Sciatic nerve (tissue), 2 donors: ENCODE measurements around the gene KCNK17. TPM values are rescaled to one million over a fixed set of nuclear protein-coding genes. Genes with fewer than 3 reads are reported as not detected.

ENCODE experiments used
- ATAC-seq: fragments of 200-7000 bp; cut with Tn5 transposase; one replicate; pipeline ENCODE4 v1.9.1; 2020; ENCODE audit warnings: mild to moderate bottlenecking, moderate library complexity
- DNase-seq: peaks from one replicate; pipeline ENCODE4 v3.0.0-alpha.2; 2020; ENCODE audit warnings: low spot score
- intact Hi-C: fragments of 100-400 bp; cut with DNase I; formaldehyde crosslinking; loops from one replicate; pipeline ENCODE4 v1.14.2; 2022
- total RNA-seq: library from RNA; stranded (reverse); fragmentation: NEBNext Ultra II Directional; extraction: Animal tissue kit (Norgen Biotek cat#: 25700); gene quantifications from one replicate; pipeline ENCODE4 v1.2.1, GENCODE V29; 2021
- donor health status: DM: no; HTN: no; CAD: no.
- donor health status: DM: no; HTN: no; CAD: no.

Gene KCNK17, protein sequence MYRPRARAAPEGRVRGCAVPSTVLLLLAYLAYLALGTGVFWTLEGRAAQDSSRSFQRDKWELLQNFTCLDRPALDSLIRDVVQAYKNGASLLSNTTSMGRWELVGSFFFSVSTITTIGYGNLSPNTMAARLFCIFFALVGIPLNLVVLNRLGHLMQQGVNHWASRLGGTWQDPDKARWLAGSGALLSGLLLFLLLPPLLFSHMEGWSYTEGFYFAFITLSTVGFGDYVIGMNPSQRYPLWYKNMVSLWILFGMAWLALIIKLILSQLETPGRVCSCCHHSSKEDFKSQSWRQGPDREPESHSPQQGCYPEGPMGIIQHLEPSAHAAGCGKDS
- 2.6 TPM for total RNA-seq

DNA sequence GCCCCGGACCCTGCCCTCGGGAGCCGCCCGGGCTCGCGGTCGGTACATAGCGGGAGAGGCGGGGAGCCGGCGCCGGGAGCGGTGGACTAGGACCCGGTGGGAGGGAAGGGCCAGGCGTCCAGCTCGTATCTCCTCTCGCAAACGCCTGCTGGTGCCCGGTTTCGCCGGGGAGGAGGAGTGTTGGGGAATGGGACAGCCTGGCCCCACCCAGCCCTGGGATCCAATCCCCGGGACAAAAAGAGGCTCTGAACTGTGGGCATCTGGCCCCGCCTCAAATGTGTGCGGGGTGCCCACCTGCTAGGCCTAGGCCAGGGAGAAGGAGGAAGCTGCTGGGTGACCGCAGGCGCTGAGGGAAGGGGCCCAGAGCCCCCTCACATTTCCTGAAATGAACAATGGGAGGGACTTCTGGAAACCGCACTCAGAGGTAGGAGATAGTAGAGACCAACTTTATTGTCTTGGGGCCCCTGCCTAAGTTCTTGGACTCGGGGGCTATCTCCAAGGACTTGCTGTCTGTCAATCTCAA is at the start of gene KCNK17:
Gene KCNK17 (minus strand): TSS at position 147 of the 523 bp plus-strand sequence. CDS start 99 bp downstream, at position 48.
- ATAC-seq (peak; percentile 25), DNase-seq (no peak)
- intact Hi-C loops = no loop called here

GRCh38 chr6:39363280-39363679 is 49.1 kb upstream of the KCNK17 start:
- DNase-seq (no peak), ATAC-seq (no peak)
- intact Hi-C loops = loop anchor here (5.0 kb wide), 1 partner anchor 529 kb away; no protein-coding TSS in a partner anchor

DNA sequence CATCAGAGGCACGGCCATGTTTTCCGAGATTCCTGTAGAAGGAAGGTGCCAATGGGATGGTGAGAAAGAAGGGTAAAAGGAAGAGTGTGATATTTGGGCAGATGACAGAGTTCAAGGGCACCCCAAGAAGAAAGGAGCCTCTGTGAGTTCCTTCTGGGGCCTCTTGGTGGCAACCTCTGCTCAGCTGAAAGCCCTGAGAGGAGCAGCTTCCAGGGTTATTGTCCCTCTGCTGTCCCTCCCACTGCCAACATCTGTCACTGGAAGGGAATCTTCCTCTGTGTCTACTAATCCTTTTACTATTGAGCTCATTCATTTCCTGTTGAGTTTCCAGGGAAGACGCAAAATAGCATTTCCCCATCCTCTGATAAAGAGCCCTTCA is 48.3 kb upstream of the KCNK17 start:
- ATAC-seq (peak; percentile 79), DNase-seq (no peak)
- intact Hi-C loops = loop anchor here (5.0 kb wide), 1 partner anchor 530 kb away; no protein-coding TSS in a partner anchor

DNA sequence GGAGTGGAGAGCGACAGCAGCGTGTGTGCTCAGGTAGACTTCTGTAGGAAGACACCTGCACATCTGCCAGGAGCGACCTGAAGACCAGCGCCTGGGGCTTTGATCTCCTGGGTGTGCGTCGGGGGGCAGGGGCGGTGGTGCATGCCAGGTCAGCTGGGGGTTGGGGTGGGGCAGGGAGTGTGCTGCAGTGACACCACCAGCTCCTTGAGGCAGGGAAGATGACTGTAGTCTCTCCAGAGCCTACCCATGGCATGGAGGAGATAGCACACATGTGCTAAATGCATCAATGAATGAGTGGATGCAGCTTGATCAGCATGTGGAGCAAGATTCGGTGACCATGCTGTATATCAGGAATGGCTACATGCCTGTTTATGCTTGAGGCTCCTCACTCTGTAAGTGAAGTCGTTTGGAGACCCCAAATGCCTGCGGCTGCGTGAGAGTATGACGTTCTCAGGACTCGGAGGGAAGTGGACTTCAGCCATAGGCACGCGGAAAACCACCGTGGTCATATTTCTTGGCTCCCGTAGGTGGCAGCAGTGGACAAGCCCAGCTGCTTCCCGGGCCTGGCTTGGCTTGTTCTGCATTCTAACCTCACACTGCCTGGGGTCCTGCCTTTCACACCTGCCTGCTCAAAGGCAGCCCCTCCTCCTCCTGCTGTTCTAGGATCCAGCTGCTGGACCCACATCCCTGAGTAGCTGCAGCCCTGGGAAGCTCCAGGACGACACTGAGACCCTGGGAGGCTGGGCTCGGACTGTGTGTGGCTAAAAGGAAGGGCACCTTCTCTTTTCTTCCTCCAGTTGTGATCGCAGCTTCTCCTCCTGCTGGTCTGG is 47.7 kb upstream of the KCNK17 start:
- intact Hi-C loops = loop anchor here (5.0 kb wide), 1 partner anchor 530 kb away; no protein-coding TSS in a partner anchor
- peak; percentile 83 for DNase-seq

GRCh38 chr6:39360378-39360777 is 46.2 kb upstream of the KCNK17 start:
- intact Hi-C loops = loop anchor here (5.0 kb wide), 1 partner anchor 532 kb away; no protein-coding TSS in a partner anchor
- DNase-seq (no peak), ATAC-seq (no peak)

More for the DNA sequence above, 47.7 kb upstream of the KCNK17 start:
- peak; percentile 88 for ATAC-seq

DNA sequence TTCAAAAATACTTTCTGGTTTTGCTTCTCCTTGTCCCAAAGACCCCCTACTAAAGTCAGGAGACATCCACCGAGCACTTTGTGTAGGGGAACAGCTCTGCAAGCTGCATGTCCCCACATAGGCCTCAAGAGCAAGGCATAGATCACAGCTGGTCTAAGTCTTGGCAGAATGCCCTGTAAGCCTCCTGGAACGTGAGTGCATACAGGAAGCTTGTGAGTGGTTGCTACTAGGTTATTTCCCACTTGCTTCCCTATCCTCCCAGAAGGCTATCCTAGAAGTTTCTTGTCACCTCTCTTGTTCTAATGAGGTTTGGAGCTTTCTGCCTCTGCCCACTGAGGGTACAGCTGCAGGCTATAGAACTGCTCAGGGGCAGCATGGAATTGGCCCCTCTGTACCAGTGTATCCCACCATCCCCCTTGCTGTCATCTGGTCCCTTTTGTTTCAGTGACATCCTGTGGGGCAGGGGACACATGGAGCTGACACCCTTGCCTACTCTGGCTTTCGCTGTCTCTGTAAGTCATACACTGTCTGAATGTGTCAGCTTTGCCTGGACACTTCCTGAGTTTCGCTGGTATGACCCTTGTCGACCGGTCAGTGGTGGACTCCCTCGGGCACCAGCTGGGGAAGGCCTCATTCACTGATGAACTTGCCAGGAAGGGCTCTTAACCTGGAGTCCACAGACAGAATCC is 43.9 kb upstream of the KCNK17 start:
- intact Hi-C loops = no loop called here
- DNase-seq = peak; percentile 51

GRCh38 chr6:39353698-39354315 is 39.6 kb upstream of the KCNK17 start:
- ATAC-seq (peak; percentile 52), DNase-seq (peak; percentile 51)
- intact Hi-C loops = no loop called here

More for the DNA sequence above, 43.9 kb upstream of the KCNK17 start:
- no peak for ATAC-seq

DNA sequence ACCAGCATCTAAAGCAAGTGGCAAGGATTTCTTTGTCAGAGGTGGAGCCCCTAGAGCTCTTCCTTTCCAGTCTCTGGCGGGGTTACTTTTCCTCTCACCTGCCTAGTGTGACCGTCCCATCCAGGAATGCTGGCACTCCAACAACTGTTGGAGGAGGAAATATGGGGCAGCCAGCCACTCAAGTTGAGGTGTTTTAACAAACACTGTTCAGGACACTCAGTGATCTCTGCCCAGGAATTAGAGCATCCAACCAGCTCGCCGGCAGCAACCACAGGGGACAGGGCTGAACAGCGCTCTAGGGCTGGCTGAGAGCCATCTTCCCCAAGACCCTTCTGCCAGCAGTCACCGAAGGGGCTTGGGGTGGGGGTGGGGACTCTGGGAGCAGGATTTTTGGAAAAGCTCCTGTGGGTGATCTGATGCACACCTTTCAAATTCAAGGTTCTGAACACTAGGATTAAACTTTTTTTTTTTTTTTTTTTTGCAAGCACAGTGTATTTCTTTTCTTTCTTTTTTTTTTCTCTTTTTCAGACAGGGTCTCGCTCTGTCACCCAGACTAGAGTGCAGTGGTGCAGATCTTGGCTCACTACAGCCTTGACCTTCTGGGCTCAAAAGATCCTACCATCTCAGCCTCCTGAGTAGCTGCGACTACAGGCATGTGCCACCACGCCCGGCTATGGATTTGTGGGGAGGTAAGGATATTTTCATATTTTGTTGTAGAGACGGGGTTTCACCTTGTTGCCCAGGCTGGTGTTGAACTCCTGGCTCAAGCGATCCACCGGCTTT is 36.7 kb upstream of the KCNK17 start:
- intact Hi-C loops = no loop called here
- DNase-seq (no peak), ATAC-seq (no peak)

GRCh38 chr6:39348740-39349139 is 34.5 kb upstream of the KCNK17 start:
- ATAC-seq (no peak), DNase-seq (no peak)
- intact Hi-C loops = no loop called here

DNA sequence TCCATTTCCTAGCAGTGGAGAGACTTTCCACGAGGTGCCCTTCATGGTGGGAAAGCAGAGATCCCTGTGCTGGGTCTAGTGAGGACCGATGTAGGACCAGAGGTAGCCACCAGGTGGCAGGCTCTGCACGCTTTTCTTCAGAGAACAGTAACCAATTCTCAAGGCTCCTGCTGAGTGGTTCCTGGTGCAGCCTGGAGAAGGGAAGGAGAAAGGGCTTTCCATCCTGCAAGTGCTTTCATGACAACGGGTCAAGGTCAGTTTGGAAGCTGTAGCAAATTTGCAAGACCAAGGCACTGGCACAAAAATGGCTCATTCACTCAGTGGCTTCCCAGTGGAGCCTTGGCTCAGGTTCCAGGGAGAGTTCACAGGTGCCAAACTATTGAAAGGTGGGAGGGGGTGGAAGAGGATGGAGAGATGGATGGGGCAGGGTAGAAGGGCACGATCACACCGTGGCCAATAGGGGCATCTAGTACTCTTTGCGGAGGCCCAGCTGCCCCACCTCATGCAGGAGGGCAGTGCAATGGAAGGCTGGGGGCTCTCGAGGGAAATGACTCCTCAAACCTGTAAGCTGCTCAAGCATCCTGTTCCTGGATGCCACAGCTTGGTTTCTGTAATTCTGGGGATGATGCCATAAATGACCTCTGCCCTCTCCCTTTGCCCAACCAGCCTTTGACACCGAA is 33.8 kb upstream of the KCNK17 start:
- intact Hi-C loops = no loop called here
- ATAC-seq (peak; percentile 72), DNase-seq (peak; percentile 86)

DNA sequence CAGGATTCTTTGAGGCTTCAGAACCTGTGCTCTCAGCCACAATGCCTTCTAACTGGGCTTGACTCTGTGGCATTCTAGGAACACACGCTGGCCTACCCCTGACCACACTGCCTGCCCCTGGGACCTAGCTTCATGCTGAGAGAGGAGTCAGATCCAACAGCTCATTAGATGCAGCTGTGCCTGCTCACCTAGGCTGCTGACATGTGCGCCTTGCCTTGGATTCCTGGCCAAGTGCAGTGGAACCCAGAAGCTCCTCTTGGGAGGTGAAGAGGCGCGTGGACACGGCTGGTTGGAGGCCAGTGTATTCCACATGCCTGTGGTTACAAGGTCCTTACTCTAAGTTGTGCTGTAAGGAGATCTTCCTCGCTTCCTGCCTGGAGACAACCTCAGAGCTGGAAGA is 33.0 kb upstream of the KCNK17 start:
- intact Hi-C loops = no loop called here
- peak; percentile 25 for ATAC-seq
- no peak for DNase-seq

DNA sequence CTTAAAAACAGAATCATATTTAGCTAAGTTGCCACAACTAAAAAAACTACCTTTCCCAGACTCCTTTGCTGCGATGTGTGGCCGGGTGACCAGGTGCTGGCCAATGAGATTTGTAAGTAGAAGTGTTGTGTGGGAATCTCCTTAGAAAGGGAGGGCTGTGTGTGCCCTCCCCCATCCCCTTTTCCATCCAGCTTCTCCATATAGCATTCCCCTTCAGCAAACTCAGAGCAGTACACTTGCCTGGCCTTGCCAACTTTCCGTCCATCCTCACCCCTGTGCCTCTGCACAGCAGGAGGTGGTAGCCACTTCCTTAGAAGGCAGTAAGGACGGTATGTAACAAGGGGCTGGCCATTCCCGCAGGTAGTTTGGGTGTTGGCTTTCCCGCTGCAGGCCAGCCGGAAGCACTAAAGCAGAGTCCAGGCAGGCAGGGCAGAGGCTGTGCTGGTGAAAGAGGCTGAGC is 30.6 kb upstream of the KCNK17 start:
- DNase-seq = no peak
- intact Hi-C loops = no loop called here
- ATAC-seq = no peak

DNA sequence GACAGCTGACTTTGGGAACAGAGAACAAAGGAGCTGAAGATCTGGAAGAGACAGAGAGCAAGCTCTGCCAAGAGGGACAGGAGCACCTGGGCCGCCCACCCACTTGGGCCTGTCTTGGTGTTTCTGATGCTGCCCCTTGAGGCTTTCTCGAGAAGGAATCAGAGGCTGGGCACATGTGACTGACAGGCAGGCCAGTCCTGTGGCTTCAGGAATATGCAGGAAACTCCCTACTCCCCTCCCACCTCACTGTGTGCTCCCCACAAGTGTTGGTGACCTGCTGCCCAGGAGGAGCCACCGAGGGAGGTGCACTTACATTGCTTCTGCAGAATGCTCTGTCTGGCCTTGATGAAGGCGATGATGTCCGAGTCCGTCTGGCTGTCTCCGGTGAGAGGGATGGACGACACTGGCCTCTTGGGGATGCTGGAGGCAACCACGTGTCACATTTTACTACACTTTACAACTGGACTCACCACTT is 29.2 kb upstream of the KCNK17 start:
- no peak for ATAC-seq
- intact Hi-C loops = no loop called here

DNA sequence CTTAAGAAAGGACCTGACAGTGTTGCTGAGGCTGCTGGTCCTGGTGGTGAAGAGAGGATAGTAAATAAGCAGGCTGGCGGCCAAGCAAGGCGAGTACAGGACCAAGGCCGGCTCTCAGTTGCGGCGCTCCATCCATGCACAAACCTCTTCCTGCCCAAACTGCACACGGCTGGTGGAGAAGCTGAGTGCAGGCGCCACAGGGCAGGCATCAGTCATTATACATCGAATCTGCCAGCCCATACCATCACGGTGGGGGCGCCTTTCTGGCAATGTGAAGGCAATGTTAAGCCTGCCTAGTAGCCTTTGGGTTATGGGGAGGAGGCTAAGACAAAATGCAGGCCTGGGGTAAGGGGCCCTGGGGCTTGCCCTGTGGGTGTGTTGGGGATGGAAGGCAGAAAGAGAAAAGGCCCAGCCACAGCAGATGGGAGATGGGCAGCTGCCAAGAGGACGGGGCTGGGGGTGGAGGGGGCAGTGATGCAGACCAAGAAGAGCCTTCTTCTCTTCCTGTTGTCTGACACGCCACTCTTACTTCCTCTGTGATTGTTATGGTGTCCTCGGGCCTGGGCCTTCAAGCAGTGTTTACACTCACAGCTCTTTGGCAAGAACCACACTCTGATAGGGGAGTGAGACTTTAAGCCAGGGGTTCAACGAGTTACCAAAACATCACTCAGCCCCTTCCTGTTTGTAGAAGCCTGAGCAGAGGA is 28.6 kb upstream of the KCNK17 start:
- intact Hi-C loops = no loop called here
- peak; percentile 65 for ATAC-seq

More for the DNA sequence above, 29.2 kb upstream of the KCNK17 start:
- DNase-seq = no peak

GRCh38 chr6:39341937-39342336 is 27.7 kb upstream of the KCNK17 start:
- intact Hi-C loops = no loop called here
- ATAC-seq (no peak), DNase-seq (no peak)

More for the DNA sequence above, 28.6 kb upstream of the KCNK17 start:
- DNase-seq = no peak

- intact Hi-C loops = no loop called here
- ATAC-seq (no peak), DNase-seq (no peak)
Observed at GRCh38 chr6:39341352-39341751, 27.1 kb upstream of the KCNK17 start.
